ENCODE results near the gene HDAC7.

Gene HDAC7

DNA sequence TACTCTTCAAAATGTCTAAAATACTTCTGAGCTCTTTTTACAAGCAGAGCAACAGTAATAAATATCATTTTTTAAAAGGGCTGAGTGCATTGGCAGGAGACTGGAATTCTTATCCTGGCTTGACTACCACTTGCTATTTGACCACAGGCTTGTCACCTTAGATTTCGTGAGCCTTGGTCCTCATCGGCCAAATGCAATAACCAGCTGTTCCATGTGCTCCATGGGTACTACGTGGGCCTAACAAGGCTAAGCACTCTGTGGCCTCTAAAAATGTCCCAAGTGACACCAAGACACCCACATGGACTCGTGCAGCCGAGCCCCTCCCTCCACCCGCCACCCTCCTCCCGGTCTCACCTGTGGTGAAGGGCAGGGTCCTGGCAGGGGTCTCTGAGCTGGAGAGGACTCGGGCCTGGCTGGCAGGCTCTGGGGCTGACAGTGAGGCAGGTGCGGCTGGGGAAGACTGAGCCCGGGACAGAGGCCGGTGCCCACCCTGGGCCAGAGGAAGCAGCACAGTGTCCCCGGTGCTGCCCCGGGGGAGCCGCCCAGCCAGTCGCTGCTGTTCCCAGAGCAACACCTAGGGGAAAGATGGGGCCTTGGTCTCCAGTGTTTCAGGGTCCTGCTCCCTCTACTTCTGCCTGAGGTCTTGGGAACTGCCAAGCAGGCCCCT, 26.6 kb downstream of the HDAC7 start:
- no peak overlapping the region for H3K4me3 ChIP-seq (ENCODE audit: low read depth, low read length)
- TF ChIP-seq, protein P1, sequence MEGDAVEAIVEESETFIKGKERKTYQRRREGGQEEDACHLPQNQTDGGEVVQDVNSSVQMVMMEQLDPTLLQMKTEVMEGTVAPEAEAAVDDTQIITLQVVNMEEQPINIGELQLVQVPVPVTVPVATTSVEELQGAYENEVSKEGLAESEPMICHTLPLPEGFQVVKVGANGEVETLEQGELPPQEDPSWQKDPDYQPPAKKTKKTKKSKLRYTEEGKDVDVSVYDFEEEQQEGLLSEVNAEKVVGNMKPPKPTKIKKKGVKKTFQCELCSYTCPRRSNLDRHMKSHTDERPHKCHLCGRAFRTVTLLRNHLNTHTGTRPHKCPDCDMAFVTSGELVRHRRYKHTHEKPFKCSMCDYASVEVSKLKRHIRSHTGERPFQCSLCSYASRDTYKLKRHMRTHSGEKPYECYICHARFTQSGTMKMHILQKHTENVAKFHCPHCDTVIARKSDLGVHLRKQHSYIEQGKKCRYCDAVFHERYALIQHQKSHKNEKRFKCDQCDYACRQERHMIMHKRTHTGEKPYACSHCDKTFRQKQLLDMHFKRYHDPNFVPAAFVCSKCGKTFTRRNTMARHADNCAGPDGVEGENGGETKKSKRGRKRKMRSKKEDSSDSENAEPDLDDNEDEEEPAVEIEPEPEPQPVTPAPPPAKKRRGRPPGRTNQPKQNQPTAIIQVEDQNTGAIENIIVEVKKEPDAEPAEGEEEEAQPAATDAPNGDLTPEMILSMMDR (IDR thresholded peaks at IDR 0.05; ENCODE audit: borderline replicate concordance, insufficient read depth, low read depth, low read length), result no peak

DNA sequence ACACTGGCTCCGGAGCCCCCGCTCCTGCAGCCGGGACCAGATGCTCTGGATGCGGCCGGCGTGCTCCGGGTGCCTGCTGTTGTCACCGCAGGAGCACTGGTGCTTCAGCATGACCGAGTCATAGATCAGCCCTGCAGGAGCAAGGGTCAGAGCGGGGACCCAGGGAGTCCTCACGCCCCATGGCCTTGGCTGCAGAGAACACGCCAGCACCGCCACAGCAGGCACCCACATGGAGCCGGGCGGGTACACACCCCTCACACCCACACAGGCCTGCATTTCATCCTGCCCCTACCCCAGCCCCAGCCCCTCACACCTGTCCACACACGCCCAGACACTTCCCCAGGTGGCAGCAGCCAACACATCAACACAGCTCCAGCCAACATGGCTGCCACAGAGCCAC, 27.8 kb downstream of the HDAC7 start:
- TF ChIP-seq, protein P1 (IDR thresholded peaks at IDR 0.05; ENCODE audit: borderline replicate concordance, insufficient read depth, low read depth, low read length), result no peak
- H3K4me3 ChIP-seq (ENCODE audit: low read depth, low read length), result no peak overlapping the region

DNA sequence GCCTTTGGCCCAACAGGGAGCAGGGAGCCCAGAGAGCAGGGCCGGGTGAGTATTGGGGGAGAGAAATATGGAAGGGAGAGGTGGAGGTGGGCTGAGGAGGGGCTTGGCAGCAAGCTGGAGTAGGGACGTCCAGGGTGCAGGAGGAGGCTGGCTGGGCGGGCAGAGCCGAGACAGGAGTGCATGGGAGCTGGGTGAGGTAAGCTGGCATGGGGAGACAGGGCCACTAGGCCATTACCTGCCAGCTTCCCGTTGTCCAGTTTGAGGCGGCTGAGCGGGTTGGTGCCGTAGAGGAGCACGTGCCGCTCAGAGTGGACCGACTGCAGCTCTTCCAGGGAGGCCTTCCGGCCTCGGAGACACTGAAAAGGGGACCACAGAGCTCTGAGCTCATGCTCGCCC, 28.4 kb downstream of the HDAC7 start:
- TF ChIP-seq, protein P1 (IDR thresholded peaks at IDR 0.05; ENCODE audit: borderline replicate concordance, insufficient read depth, low read depth, low read length), result no peak

DNA sequence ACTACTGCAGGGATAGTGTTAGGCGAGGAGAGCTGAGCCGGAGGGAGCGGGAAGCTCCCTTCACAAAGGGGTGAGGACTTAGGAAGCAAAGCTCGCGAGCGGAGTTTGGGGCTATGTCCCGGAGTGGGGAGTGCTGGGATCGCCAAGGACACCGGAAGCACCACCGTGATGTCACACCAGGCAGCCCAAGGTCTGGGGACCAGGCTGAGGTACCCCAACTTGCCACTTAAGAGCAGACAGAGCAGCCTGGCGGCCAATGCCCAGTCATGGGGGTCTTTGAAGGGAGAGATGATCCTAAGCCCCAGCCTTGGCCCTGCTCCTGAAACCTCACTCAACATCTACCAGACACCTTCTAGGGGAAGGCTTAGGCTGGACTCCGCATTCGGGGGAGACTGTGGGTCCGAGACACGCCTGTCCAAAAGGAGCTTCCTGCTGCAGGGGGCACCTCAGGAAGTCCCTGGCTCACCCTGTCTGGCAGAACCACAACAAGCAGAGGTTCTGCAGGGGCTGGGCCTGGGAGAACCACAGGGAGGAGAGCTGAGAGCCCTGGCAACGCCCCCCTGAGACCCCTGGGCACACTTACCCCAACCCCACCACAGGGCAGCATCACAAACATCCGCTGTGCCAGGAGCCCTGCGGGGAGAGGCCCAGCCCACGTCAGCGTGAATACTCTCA, 28.9 kb downstream of the HDAC7 start:
- TF ChIP-seq, protein P1 (IDR thresholded peaks at IDR 0.05; ENCODE audit: borderline replicate concordance, insufficient read depth, low read depth, low read length), result no peak

More for the DNA sequence above, 28.4 kb downstream of the HDAC7 start:
- no peak overlapping the region for H3K4me3 ChIP-seq (ENCODE audit: low read depth, low read length)

DNA sequence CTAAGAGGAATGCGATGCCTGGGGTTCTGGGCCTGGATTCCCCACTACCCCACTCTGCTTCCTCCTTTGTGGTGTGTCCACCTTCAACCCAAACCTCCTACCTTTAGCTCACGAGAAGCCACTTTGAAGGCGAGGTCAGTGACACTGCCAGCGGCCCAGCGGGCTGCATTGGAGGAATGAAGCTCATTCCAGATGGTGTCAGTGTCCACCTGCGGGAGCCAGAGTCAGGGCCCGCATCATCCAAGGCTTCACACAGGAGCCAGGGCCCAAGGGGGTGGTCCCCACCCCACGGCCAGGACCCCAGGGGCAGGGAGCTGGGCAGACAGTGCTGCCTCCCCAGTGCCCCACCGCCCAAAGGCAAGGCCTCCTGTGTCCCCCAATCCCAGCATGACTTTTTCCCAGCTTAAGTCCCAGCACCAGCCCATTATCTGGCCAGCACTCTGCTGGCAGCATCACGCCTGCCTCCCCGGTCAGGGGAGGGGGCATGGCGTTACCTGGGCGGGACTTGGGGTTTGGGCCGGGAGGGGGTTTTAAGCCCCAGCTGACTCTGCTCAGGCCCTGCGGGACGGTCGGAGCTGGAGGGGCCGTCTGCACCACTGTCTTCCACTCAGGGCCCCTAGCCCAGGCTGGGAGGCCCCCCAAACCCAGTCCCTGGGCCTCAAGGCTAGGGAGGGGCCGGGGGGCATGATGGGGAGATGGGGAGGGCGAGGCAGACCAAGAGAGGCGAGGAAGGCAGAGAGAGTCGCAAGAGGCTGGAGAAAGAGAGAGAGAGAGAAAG, 29.8 kb downstream of the HDAC7 start:
- H3K4me3 ChIP-seq (ENCODE audit: low read depth, low read length), result no peak overlapping the region
- TF ChIP-seq, protein P1 (IDR thresholded peaks at IDR 0.05; ENCODE audit: borderline replicate concordance, insufficient read depth, low read depth, low read length), result no peak

More for the DNA sequence above, 28.9 kb downstream of the HDAC7 start:
- H3K4me3 ChIP-seq (ENCODE audit: low read depth, low read length), result no peak overlapping the region

DNA sequence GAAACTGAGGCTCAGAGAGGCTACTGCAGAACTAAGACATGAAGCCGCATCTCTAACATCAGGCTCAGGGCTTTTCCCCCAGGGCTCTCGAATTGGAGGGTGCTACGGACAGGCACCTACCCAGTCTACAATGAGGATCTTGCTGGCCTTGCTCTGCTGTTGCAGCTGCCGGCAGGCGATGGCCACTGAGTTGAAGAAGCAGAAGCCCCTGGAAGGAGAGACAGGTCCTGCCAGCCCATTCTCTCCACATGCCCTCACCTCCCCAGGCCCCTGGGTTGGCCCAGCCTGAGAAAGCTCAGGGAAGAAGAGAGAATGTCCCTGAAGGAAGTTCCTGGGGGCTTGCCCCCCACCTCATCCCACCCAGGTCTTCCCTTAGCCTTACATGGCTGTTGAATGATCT, 30.6 kb downstream of the HDAC7 start:
- H3K4me3 ChIP-seq (ENCODE audit: low read depth, low read length), result no peak overlapping the region

More for the DNA sequence above, 30.6 kb downstream of the HDAC7 start:
- TF ChIP-seq, protein P1 (IDR thresholded peaks at IDR 0.05; ENCODE audit: borderline replicate concordance, insufficient read depth, low read depth, low read length), result no peak
